ENCODE measurements around the gene IGLL5. TPM values are rescaled to one million over a fixed set of nuclear protein-coding genes. Genes with fewer than 3 reads are reported as not detected.

IGLL5 gene
- total RNA-seq, 1 experiment from 2014 or later, result not detected

GRCh38 chr22:22884888-22885840, 2.5 kb upstream of the IGLL5 start:
- intact Hi-C loops (cut with micrococcal nuclease; ENCODE audit: unreplicated experiment), result loop anchor here (10.0 kb wide), 1 partner anchor 420 kb away; no protein-coding TSS in a partner anchor
- CTCF ChIA-PET, result interaction anchor here (1.4 to 2.5 kb wide), 11 partner anchors 14 to 297 kb away, joined by 3 to 41 read pairs (median 19); no protein-coding TSS in a partner anchor
- Mint-ChIP-seq H3K36me3 (ENCODE audit: insufficient read depth, unreplicated experiment) (no peaks in the 10 kb centered on the region), H3K4me3 (ENCODE audit: low read depth, unreplicated experiment) (no peak overlapping the region), H3K27me3 (ENCODE audit: unreplicated experiment) (peaks cover 88% of the 10 kb centered on the region), H3K27ac (ENCODE audit: unreplicated experiment) (no peak overlapping the region), H3K9me3 (ENCODE audit: low read depth, unreplicated experiment) (no peaks in the 10 kb centered on the region), H3K4me1 (ENCODE audit: low read depth, unreplicated experiment) (no peaks in the 10 kb centered on the region)
- BruUV-seq (replicated peaks), result no TSS peak
- TF ChIP-seq, protein P1, sequence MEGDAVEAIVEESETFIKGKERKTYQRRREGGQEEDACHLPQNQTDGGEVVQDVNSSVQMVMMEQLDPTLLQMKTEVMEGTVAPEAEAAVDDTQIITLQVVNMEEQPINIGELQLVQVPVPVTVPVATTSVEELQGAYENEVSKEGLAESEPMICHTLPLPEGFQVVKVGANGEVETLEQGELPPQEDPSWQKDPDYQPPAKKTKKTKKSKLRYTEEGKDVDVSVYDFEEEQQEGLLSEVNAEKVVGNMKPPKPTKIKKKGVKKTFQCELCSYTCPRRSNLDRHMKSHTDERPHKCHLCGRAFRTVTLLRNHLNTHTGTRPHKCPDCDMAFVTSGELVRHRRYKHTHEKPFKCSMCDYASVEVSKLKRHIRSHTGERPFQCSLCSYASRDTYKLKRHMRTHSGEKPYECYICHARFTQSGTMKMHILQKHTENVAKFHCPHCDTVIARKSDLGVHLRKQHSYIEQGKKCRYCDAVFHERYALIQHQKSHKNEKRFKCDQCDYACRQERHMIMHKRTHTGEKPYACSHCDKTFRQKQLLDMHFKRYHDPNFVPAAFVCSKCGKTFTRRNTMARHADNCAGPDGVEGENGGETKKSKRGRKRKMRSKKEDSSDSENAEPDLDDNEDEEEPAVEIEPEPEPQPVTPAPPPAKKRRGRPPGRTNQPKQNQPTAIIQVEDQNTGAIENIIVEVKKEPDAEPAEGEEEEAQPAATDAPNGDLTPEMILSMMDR (IDR thresholded peaks at IDR 0.05; ENCODE audit: unreplicated experiment), result no peak
- no peak for DNase-seq

DNA sequence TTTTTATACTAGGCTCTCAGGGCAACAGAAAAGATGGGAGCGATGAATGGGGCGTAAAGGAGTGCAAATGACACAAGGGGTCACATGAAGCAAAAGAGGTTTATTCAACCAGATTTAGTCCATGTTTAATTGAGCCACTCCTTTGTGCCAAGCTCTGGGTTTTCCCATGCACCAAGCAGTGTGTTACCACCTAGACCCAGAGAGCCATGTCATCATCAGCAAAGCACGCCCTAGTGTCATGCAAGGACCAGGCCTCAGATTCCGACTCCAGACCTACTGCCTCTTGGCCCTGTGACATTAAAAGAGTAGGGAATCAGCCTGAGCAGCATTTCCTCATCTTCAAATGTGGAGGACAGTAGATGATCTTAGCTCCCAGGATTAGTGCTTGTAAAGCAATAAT, 1.1 kb upstream of the IGLL5 start:
- DNase-seq, result no peak
- intact Hi-C loops (cut with micrococcal nuclease; ENCODE audit: unreplicated experiment), result loop anchor here (10.0 kb wide), 1 partner anchor 422 kb away; no protein-coding TSS in a partner anchor
- TF ChIP-seq, protein P1 (IDR thresholded peaks at IDR 0.05; ENCODE audit: unreplicated experiment), result no peak
- Mint-ChIP-seq H3K27ac (ENCODE audit: unreplicated experiment) (no peak overlapping the region), H3K27me3 (ENCODE audit: unreplicated experiment) (peaks cover 94% of the 10 kb centered on the region), H3K4me3 (ENCODE audit: low read depth, unreplicated experiment) (no peak overlapping the region), H3K36me3 (ENCODE audit: insufficient read depth, unreplicated experiment) (no peaks in the 10 kb centered on the region), H3K4me1 (ENCODE audit: low read depth, unreplicated experiment) (no peaks in the 10 kb centered on the region), H3K9me3 (ENCODE audit: low read depth, unreplicated experiment) (no peaks in the 10 kb centered on the region)
- BruUV-seq (replicated peaks), result no TSS peak
- CTCF ChIA-PET, result no interaction called here

DNA sequence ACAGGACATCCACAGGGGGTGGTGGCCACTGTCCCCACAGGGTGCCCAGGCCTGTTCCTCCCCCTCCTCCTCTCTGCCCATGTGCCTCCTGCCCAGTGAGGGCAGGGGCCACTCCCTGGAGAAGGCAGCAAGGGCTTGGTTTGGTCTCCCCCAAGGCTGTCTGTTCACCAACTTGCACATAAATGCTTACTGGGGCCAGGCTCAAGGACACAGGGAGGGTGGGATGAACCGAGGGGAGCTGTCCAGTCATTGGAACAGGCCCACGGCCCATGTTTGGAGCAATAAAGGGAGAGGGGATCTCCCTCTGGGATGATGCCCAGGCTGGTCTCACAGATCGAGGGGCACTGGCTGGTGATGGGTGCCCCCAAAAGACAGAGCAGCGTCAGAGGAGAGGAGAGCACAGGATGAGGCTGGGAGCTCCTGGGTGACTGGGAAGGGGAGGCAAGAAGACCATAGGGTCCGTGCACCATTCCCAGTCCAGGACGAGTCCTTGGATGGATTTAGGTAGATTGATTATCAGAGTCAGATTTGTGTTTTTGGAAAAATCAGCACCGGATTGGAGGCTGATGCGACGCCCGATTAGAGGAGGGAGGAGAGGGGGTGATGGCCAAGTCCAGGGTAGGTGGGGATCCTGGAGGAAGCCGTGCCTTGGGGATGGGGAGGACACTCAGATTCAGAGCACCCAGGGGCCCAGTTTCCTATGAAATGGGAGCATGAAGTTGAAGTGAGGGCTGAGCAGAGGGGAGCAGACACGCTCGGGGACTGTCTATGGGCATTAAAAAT, 1.1 kb downstream of the IGLL5 start:
- Mint-ChIP-seq H3K36me3 (ENCODE audit: insufficient read depth, unreplicated experiment) (no peaks in the 10 kb centered on the region), H3K4me3 (ENCODE audit: low read depth, unreplicated experiment) (no peak overlapping the region), H3K27me3 (ENCODE audit: unreplicated experiment) (peaks cover 94% of the 10 kb centered on the region), H3K27ac (ENCODE audit: unreplicated experiment) (no peak overlapping the region), H3K4me1 (ENCODE audit: low read depth, unreplicated experiment) (no peaks in the 10 kb centered on the region), H3K9me3 (ENCODE audit: low read depth, unreplicated experiment) (no peaks in the 10 kb centered on the region)
- intact Hi-C loops (cut with micrococcal nuclease; ENCODE audit: unreplicated experiment), result loop anchor here (10.0 kb wide), 1 partner anchor 424 kb away; no protein-coding TSS in a partner anchor
- TF ChIP-seq, protein P1 (IDR thresholded peaks at IDR 0.05; ENCODE audit: unreplicated experiment), result no peak
- BruUV-seq (replicated peaks), result no TSS peak
- CTCF ChIA-PET, result no interaction called here
- no peak for DNase-seq

GRCh38 chr22:22890085-22890484, 2.5 kb downstream of the IGLL5 start:
- intact Hi-C loops (cut with micrococcal nuclease; ENCODE audit: unreplicated experiment), result no loop called here
- BruUV-seq (replicated peaks), result no TSS peak
- Mint-ChIP-seq H3K9me3 (ENCODE audit: low read depth, unreplicated experiment) (no peaks in the 10 kb centered on the region), H3K4me3 (ENCODE audit: low read depth, unreplicated experiment) (no peak overlapping the region), H3K4me1 (ENCODE audit: low read depth, unreplicated experiment) (no peaks in the 10 kb centered on the region), H3K36me3 (ENCODE audit: insufficient read depth, unreplicated experiment) (no peaks in the 10 kb centered on the region), H3K27me3 (ENCODE audit: unreplicated experiment) (peaks cover 94% of the 10 kb centered on the region), H3K27ac (ENCODE audit: unreplicated experiment) (no peak overlapping the region)
- no peak for DNase-seq
- TF ChIP-seq, protein P1 (IDR thresholded peaks at IDR 0.05; ENCODE audit: unreplicated experiment), result no peak
- CTCF ChIA-PET, result no interaction called here
